GM19452 (cell line): ENCODE data around the gene RUNX3.

Experiments used
- ATAC-seq: cut with Tn5 transposase; IDR thresholded peaks from one replicate; pipeline ENCODE4 v1.9.1; 2021; ENCODE audit not compliant: unreplicated experiment

RUNX3 gene

DNA sequence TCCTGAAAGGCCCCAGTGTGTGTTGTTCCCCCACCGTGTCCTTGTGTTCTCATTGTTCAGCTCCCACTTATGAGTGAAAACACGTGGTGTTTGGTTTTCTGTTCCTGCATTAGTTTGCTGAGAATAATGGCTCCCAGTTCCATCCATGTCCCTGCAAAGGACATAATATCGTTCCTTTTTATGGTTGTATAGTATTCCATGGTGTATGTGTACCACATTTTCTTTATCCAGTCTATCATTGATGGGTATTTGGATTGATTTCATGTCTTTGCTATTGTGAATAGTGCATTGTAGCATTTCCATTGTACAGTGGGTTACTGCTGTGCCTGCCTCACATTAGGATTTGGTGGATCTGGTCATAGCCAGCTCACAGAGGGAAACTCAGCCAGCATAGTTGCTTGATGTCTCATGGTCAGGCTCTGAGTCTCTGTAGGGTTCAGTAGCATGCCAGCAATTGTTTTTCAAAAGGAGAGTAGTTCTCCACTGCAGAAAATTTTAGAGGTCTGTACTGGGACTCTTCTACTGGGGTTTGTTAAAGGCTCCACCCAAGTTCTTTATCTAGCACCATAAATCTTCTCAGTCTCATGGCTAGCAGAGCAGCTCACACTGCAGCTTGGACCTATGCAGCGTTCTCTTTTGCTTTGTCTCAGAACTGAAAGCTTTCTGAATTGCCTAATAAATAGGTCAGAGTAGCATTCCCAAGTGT, 41.0 kb downstream of the RUNX3 start:
- no peak for ATAC-seq

DNA sequence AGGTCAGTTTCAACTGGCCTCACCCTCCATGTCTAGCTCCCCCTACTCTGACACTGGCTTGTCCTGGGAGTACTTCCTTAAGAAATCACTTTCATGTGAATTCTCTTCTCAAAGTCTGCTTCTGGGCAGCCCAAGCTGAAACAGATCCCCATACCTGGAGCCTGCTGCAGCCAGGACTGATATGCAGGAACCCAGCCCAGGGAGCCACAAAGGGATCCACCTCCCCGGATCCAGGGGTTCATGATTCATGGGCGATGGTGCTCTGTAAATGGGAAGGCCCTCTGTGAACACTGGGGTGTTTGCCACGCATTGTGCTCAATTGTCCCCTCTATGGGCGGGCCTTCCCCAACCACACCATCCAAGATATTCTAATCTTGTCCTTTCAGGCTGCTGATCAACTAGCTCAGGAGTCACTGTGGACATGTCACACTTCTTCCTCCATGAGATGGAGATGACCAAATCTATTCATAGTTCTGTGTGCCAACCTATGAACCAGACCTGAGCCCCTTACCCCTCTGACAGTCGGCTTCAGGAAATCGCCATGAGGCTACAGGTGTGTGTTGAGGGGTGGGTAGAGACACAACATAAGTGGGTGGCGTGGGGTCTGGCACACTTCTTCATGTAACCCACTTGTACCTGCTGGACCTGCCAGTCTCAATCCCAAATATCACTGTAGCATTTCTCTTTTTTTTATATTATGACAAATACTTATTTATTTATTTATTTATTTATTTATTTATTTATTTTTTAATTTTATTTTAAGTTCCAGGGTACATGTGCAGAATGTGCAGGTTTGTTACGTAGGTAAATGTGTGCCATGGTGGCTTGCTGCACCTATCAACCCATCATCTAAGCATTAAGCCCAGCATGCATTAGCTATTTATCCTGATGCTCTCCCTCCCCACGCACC, 41.8 kb downstream of the RUNX3 start:
- no peak for ATAC-seq

DNA sequence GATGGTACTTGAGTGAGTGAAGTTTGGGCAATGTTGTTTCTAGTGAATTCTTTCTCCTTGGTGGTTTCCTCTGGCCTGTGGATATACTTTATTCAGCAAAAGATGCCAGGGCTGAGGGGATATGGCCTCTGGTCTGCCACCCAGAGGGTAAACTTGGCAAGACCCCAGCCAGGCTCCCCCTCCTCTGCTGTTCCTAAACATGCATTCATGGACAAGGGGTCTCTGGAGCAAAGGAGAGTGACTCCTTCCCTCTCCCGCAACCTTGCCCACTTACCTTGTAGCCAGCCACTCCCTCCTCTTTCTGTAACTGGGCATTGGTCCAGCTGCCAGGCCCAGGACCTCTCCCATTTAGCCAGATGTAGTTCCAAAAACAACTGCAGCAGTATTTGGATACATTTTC, 43.8 kb downstream of the RUNX3 start:
- no peak for ATAC-seq

- no peak for ATAC-seq
These were observed 45.3 kb downstream of the RUNX3 start for GRCh38 chr1:24884751-24885150.

DNA sequence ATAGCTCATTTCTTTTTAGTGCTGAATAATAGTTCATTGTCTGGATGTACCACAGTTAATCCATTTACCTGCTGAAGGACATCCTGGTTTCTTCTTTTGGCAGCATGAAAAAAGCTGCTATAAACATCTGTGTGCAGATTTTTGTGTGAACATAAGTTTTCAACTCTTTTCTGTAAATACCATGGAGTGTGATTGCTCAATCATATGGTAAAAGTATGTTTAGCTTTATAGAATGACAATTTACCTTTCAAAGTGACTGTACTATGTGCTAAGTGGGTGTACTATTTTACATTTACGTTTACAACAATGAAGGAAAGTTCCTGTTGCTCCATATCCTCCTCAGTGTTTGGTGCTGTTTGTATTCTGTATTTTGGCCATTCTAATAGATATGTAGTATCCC, 49.0 kb downstream of the RUNX3 start:
- ATAC-seq = no peak

GRCh38 chr1:24878775-24879742, 51.0 kb downstream of the RUNX3 start:
- no peak for ATAC-seq

- no peak for ATAC-seq
These were observed 52.0 kb downstream of the RUNX3 start for GRCh38 chr1:24878045-24878444.

DNA sequence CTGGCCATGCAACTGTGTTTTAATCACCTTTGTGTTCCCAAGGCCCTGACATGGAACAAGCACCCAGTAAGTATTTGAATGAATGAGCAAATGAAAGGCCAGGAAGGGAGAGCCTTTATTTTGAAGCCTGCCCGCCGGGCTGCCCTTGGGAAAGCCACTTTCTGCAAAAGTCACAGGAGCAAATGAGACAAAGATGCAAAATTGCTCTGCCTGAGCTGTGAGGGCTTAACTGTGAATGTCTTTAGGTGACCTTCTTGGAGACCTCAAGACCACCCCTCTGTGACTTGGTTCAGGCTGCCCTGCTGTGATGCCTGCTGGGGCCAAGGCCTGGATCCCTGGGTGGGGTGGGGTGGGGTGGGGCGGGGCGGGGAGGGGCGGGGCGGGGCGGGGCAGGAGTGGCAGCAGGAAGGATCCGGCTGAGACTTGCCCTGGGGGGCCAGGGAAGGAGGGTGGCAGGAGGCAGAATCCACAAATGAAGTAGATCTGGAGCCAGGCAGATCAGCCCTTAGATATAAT, 54.0 kb downstream of the RUNX3 start:
- no peak for ATAC-seq

DNA sequence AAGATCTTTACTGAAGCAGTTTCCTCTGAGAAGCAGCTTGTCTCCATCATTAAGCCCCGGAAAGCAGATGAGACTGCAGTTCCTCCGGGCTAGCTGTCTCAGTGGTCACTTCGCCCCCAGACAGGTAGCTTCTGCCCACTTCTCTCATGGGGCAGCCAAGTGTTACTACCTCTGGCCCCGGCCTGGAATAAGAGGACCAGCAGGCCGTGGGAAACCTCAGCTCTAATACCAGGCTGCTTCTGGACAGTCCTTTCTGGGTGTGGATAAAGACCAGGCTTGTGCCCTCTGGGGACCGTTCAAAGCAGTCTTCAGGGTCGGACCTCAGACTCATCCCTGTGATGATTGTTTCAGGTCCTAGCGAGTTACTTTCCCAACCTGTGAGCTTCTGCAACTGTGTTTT, 54.8 kb downstream of the RUNX3 start:
- ATAC-seq = no peak

- ATAC-seq = no peak
These were observed 55.4 kb downstream of the RUNX3 start for GRCh38 chr1:24874611-24875234.

- no peak for ATAC-seq
These were observed 56.0 kb downstream of the RUNX3 start for GRCh38 chr1:24874056-24874455.

GRCh38 chr1:24873148-24873547, 56.9 kb downstream of the RUNX3 start:
- no peak for ATAC-seq

GRCh38 chr1:24872061-24872850, 57.8 kb downstream of the RUNX3 start:
- ATAC-seq = no peak

DNA sequence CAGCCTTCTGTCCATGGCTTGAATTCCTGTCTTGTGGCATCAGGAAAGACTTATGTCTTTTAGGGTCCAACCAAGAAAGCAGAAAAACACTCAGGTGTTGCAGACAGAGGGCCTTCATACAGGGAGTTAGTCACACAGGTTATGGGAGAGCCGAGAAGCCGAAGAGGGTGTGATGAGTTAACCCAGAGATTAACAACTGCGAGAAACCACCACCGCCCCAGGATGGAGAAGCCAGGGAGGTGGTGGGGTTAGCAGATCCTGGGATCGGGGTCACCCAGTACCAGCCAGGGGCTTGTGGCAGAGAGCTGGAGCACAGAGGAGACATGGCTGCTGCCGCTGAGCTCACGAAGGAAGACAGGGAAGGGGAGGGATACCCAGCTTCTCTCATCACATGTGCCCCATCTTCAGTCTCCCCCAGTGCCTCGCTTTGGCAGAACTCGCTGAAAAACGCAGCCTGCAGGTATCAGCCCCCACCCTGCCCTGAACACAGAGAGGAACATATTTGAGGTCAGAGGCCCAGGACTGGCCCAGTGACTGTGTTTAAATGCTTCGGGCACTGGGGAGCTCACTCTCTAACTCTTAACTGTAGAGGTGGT, 58.7 kb downstream of the RUNX3 start:
- ATAC-seq = no peak

DNA sequence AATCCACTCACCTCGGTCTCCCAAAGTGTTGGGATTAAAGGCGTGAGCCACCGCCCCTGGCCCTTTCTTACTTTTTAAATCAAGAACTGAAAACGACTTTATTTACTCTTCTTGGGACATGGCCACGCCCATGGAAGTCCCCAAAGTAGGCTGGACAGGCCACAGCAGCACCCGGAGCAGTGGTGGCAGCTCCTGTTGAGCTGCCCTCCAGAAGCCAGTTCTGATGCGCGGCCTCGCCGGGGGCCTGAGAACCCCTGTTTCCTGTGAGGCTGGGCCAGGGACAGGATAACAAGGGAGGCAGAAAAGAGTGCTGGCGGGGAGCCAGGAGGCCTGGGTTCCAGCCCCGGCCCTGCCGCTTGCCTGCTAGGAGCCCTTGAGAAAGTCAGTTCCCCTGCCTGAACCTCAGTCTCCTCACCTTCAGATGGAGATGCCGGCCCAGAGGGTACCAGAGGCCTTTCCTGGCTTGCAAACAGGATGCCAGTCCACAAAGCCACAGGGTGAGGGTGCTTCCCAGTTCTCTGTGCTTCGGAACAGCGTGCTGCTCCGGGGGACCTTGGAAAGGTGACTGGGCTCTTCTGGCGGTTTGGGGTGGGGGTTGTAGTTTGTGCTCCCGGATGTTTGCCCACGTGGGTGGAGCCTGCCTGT, 59.4 kb downstream of the RUNX3 start:
- ATAC-seq = no peak

- ATAC-seq = no peak
These were observed 61.8 kb downstream of the RUNX3 start for GRCh38 chr1:24868016-24868875.

GRCh38 chr1:24867084-24867870, 62.8 kb downstream of the RUNX3 start:
- ATAC-seq = no peak
